AG08396 (cell line): ENCODE measurements around the gene ARHGAP40.

ENCODE experiments used
- DNase-seq: peaks from one replicate; pipeline ENCODE4 v3.0.0; 2012; ENCODE audit warnings: low spot score, mixed read lengths

Gene ARHGAP40

GRCh38 chr20:38685271-38685670, 83.7 kb downstream of the ARHGAP40 start:
- no peak for DNase-seq

GRCh38 chr20:38685853-38686473, 84.4 kb downstream of the ARHGAP40 start:
- peak; percentile 64 for DNase-seq

- DNase-seq = peak; percentile 39
These were observed 91.1 kb downstream of the ARHGAP40 start for GRCh38 chr20:38692436-38693411.

GRCh38 chr20:38697306-38697705, 95.7 kb downstream of the ARHGAP40 start:
- no peak for DNase-seq

- DNase-seq = no peak
These were observed 96.9 kb downstream of the ARHGAP40 start for GRCh38 chr20:38698541-38698940.

- no peak for DNase-seq
These were observed 98.5 kb downstream of the ARHGAP40 start for GRCh38 chr20:38700141-38700540.
